SK-MEL-5 (cell line): ENCODE data around the gene TBCEL. TPM values are rescaled to one million over a fixed set of nuclear protein-coding genes. Genes with fewer than 3 reads are reported as not detected.
"Not testable (repeated sequence)": the region's sequence is repeated elsewhere in the genome, so short reads cannot be mapped to it uniquely, and the experiment has no call there.

Experiments used
- DNase-seq: peaks from one replicate; pipeline ENCODE4 v3.0.0-alpha.2; 2016; ENCODE audit warnings: low read depth, low spot score
- in situ Hi-C: cut with HindIII; loops from 2 replicates; pipeline ENCODE4 v1.10.0; 2016; ENCODE audit warnings: low sequenced_read_pairs, high pct_unique_total_duplicates, low pct_unique_long_range_greater_than_20kb
- total RNA-seq: library from RNA; depleted of rRNA; stranded (reverse); fragments of >200 nt; shearing (Covaris generic); gene quantifications from 2 replicates; pipeline ENCODE4 v1.2.3, GENCODE V29; 2014

TBCEL gene
- total RNA-seq, 1 experiment from 2014 or later, result 12.6 TPM

GRCh38 chr11:121012091-121012490 is 11.8 kb upstream of the TBCEL start:
- in situ Hi-C loops, result no loop called here
- DNase-seq, result no peak

GRCh38 chr11:121018746-121019145 is 5.2 kb upstream of the TBCEL start:
- in situ Hi-C loops, result no loop called here
- DNase-seq, result no peak

- in situ Hi-C loops, result not testable (repeated sequence)
Measured at GRCh38 chr11:121021718-121022117, 2.2 kb upstream of the TBCEL start.

GRCh38 chr11:121024989-121025388 is 1.1 kb downstream of the TBCEL start:
- DNase-seq, result peak; percentile 5
- in situ Hi-C loops, result no loop called here

More at GRCh38 chr11:121021718-121022117, 2.2 kb upstream of the TBCEL start:
- not testable (repeated sequence) for DNase-seq

- in situ Hi-C loops, result no loop called here
- DNase-seq, result no peak
Measured at GRCh38 chr11:121029153-121029552, 5.3 kb downstream of the TBCEL start.

GRCh38 chr11:121029813-121030445 is 6.0 kb downstream of the TBCEL start:
- in situ Hi-C loops, result no loop called here

GRCh38 chr11:121031167-121031566 is 7.3 kb downstream of the TBCEL start:
- in situ Hi-C loops, result no loop called here

More at GRCh38 chr11:121029813-121030445, 6.0 kb downstream of the TBCEL start:
- no peak for DNase-seq

GRCh38 chr11:121031648-121032047 is 7.7 kb downstream of the TBCEL start:
- in situ Hi-C loops, DNase-seq: not testable (repeated sequence)

More at GRCh38 chr11:121031167-121031566, 7.3 kb downstream of the TBCEL start:
- no peak for DNase-seq

GRCh38 chr11:121032546-121032945 is 8.6 kb downstream of the TBCEL start:
- DNase-seq, result peak; percentile 11
- in situ Hi-C loops, result no loop called here

GRCh38 chr11:121033635-121034034 is 9.7 kb downstream of the TBCEL start:
- in situ Hi-C loops, result no loop called here
- DNase-seq, result no peak

- in situ Hi-C loops, result no loop called here
- DNase-seq, result no peak
Measured at GRCh38 chr11:121035169-121035755, 11.4 kb downstream of the TBCEL start.

GRCh38 chr11:121035780-121036179 is 11.9 kb downstream of the TBCEL start:
- no peak for DNase-seq
- in situ Hi-C loops, result no loop called here

- DNase-seq, result no peak
- in situ Hi-C loops, result no loop called here
Measured at GRCh38 chr11:121037016-121037415, 13.1 kb downstream of the TBCEL start.

GRCh38 chr11:121038648-121039409 is 14.9 kb downstream of the TBCEL start:
- in situ Hi-C loops, result no loop called here
- DNase-seq, result no peak

- in situ Hi-C loops, result no loop called here
- no peak for DNase-seq
Measured at GRCh38 chr11:121039971-121040613, 16.2 kb downstream of the TBCEL start.

- in situ Hi-C loops, result no loop called here
- no peak for DNase-seq
Measured at GRCh38 chr11:121040614-121041002, 16.7 kb downstream of the TBCEL start.

- DNase-seq, result no peak
- in situ Hi-C loops, result no loop called here
Measured at GRCh38 chr11:121041072-121041471, 17.2 kb downstream of the TBCEL start.

GRCh38 chr11:121042296-121042695 is 18.4 kb downstream of the TBCEL start:
- DNase-seq, result no peak
- in situ Hi-C loops, result no loop called here
